CD14-positive monocyte (primary cell): Measurements from ENCODE around the gene LCLAT1. TPM values are rescaled to one million over a fixed set of nuclear protein-coding genes. Genes with fewer than 3 reads are reported as not detected.

ENCODE experiments used
- DNase-seq, 3 donors: peaks; one replicate each; pipeline ENCODE4 v3.0.0-alpha.2; 2011 to 2022
- H2AFZ ChIP-seq: 2 replicates; pipeline ENCODE4 v1.6.0; 2012; ENCODE audit warnings: mild to moderate bottlenecking, low read depth, low read length, inconsistent platforms; ENCODE audit not compliant: insufficient read depth, poor library complexity, severe bottlenecking
- H3K27ac ChIP-seq, 2 donors: 1 replicate in 1 of 2; 2 replicates in 1 of 2; pipeline ENCODE4 v1.5.1; 2012 to 2013; ENCODE audit warnings: low read length in 2 of 2, control low read depth in 1 of 2, inconsistent platforms in 1 of 2, low read depth in 1 of 2, mild to moderate bottlenecking in 1 of 2
- H3K27me3 ChIP-seq, 2 donors: one replicate each; pipeline versions ENCODE4 v1.6.0 to v1.6.1; 2011 to 2013; ENCODE audit warnings: low read length in 2 of 2; ENCODE audit not compliant: control insufficient read depth in 2 of 2, insufficient read depth in 2 of 2
- H3K36me3 ChIP-seq, 2 donors: replicated peaks in 1 of 2; 1 replicate in 1 of 2; 2 replicates in 1 of 2; pipeline versions ENCODE4 v1.5.1 to v1.6.1; 2012 to 2013; ENCODE audit warnings: low read length in 2 of 2, control low read depth in 1 of 2, inconsistent platforms in 1 of 2, mild to moderate bottlenecking in 1 of 2; ENCODE audit not compliant: insufficient read depth in 2 of 2, control insufficient read depth in 1 of 2
- H3K4me1 ChIP-seq, 2 donors: 1 replicate in 1 of 2; 2 replicates in 1 of 2; pipeline versions ENCODE4 v1.5.1 to v1.6.1; 2012 to 2013; ENCODE audit warnings: low read length in 2 of 2, control low read depth in 1 of 2, inconsistent platforms in 1 of 2, mild to moderate bottlenecking in 1 of 2, moderate library complexity in 1 of 2; ENCODE audit not compliant: insufficient read depth in 2 of 2, control insufficient read depth in 1 of 2
- H3K4me2 ChIP-seq: replicated peaks from 2 replicates; pipeline ENCODE3; 2012; ENCODE audit warnings: low read length, moderate library complexity, mild to moderate bottlenecking; ENCODE audit not compliant: poor library complexity, severe bottlenecking; ENCODE audit errors: extremely low read depth
- H3K4me3 ChIP-seq, 3 experiments: fragments of 200-600 bp in 1 of 3; sonication (generic) in 1 of 3; replicated peaks in 1 of 3; 1 replicate in 2 of 3; 2 replicates in 1 of 3; pipeline ENCODE4 v1.5.1; 2011 to 2013; ENCODE audit warnings: low read length in 3 of 3, mild to moderate bottlenecking in 3 of 3, control low read depth in 2 of 3, low read depth in 2 of 3, inconsistent platforms in 1 of 3, moderate library complexity in 1 of 3
- H3K79me2 ChIP-seq: 2 replicates; pipeline ENCODE4 v1.6.0; 2012; ENCODE audit warnings: mild to moderate bottlenecking, control low read depth, inconsistent platforms, low read length, moderate library complexity; ENCODE audit not compliant: insufficient read depth
- H3K9ac ChIP-seq: 2 replicates; pipeline ENCODE4 v1.6.0; 2017; ENCODE audit warnings: low read length, mild to moderate bottlenecking; ENCODE audit not compliant: insufficient read depth, poor library complexity, severe bottlenecking
- H3K9me3 ChIP-seq, 2 donors: replicated peaks in 1 of 2; 1 replicate in 1 of 2; 2 replicates in 1 of 2; pipeline versions ENCODE4 v1.5.1 to v1.6.1; 2012 to 2013; ENCODE audit warnings: low read length in 2 of 2, control low read depth in 1 of 2; ENCODE audit not compliant: control insufficient read depth in 1 of 2, insufficient read depth in 1 of 2
- H4K20me1 ChIP-seq: 2 replicates; pipeline ENCODE4 v1.6.0; 2012; ENCODE audit warnings: mild to moderate bottlenecking, low read length, control low read depth, moderate library complexity; ENCODE audit not compliant: insufficient read depth
- H3K27ac Mint-ChIP-seq, 7 donors: one replicate each; pipeline ENCODE4 v1.8.0; 2020; ENCODE audit warnings: mild to moderate bottlenecking in 7 of 7, mixed read lengths in 7 of 7, moderate library complexity in 6 of 7, inconsistent platforms in 2 of 7
- H3K27me3 Mint-ChIP-seq, 3 donors: one replicate each; pipeline ENCODE4 v1.8.0; 2021 to 2022; ENCODE audit warnings: low read depth in 3 of 3, mild to moderate bottlenecking in 3 of 3, mixed read lengths in 3 of 3, moderate library complexity in 3 of 3, inconsistent platforms in 1 of 3
- H3K36me3 Mint-ChIP-seq, 2 donors: one replicate each; pipeline ENCODE4 v1.8.0; 2020; ENCODE audit warnings: mixed read lengths in 2 of 2, inconsistent platforms in 1 of 2, mild to moderate bottlenecking in 1 of 2
- H3K4me1 Mint-ChIP-seq: one replicate; pipeline ENCODE4 v1.8.0; 2020; ENCODE audit warnings: mild to moderate bottlenecking, mixed read lengths
- H3K4me3 Mint-ChIP-seq, 2 donors: one replicate each; pipeline ENCODE4 v1.8.0; 2020; ENCODE audit warnings: mild to moderate bottlenecking in 2 of 2, mixed read lengths in 2 of 2, moderate library complexity in 1 of 2
- H3K9me3 Mint-ChIP-seq, 7 donors: one replicate each; pipeline ENCODE4 v1.8.0; 2020 to 2022; ENCODE audit warnings: mixed read lengths in 7 of 7, mild to moderate bottlenecking in 6 of 7, moderate library complexity in 6 of 7, inconsistent platforms in 2 of 7
- CTCF ChIP-seq: fragments of 200-600 bp; IDR thresholded peaks from one replicate; pipeline ENCODE4 v1.8.0; 2022; ENCODE audit warnings: antibody characterized with exemption, mild to moderate bottlenecking
- WGBS: methylation state at CpG from one replicate; pipeline ENCODE4 v1.1.5; 2013; ENCODE audit warnings: missing lambda C conversion rate; ENCODE audit not compliant: insufficient coverage; 5-methylcytosine and 5-hydroxymethylcytosine counted together
- intact Hi-C, 2 donors: fragments of 100-400 bp; cut with micrococcal nuclease; formaldehyde crosslinking; loops; one replicate each; pipeline versions ENCODE4 v1.15.0 to v1.15.1; 2023
- polyA plus RNA-seq, 3 donors: library from polyadenylated mRNA; depleted of rRNA in 1 of 3; unstranded in 2 of 3; stranded (reverse) in 1 of 3; fragments of 300-500 nt in 2 of 3; fragments of >200 nt in 1 of 3; fragmentation: Illumina TruSeq in 2 of 3; gene quantifications; 1 replicate in 2 of 3; 2 replicates in 1 of 3; pipeline ENCODE4 v1.2.3, GENCODE V29; 2012 to 2021

Gene LCLAT1
- polyA plus RNA-seq, 3 donors, result 1.2 to 5.7 (median 1.3) TPM

DNA sequence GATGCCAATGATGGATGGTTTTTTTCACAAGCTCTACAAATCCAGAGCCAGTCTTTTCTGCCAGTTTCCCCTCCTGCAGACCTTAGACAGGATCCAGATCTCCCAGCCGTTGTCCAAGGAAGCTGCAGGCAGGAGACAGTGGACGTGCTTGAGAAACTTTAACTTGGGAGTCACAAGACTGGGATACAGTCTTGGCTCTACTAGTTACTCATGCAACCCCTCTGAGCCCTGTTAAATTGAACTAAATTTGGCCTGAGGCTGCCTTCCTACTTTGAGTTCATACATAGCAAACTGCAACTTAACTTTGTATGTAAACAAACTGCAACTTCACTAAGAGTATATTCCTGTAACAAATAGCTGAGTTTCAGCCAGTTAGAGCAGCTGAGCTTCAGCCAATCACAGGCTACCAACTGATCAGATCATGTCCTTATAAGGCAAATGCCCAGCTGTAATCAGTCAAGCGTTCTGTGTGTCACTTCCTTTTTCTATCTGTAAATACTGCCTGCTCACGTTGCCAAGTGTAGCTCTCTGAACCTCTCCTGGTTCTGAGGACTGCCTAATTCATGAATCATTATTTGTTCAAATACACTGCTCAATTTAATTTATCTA lies 219.3 kb downstream of the LCLAT1 start:
- Histone ChIP-seq H3K9ac (no peak overlapping the region), H3K79me2 (no peaks in the 10 kb centered on the region), H3K4me2 (no peak overlapping the region), H3K27ac (no peak overlapping the region), H3K4me1 (no peaks in the 10 kb centered on the region), H3K27me3 (peaks cover 0 to 2% of the 10 kb centered on the region in 2 donors), H3K36me3 (no peaks in the 10 kb centered on the region), H4K20me1 (no peaks in the 10 kb centered on the region), H2AFZ (no peak overlapping the region), H3K9me3 (peaks cover 5 to 22% of the 10 kb centered on the region in 2 donors), H3K4me3 (no peak overlapping the region)
- peak in 1 of 3 donors; percentile 10 for DNase-seq
- intact Hi-C loops, result no loop called here
- WGBS, result 63% methylated on average over 4 of the region's 4 CpGs
- Mint-ChIP-seq H3K27ac (peak overlapping the region in 1 of 7 donors; percentile 52), H3K27me3 (no peaks in the 10 kb centered on the region), H3K36me3 (no peaks in the 10 kb centered on the region), H3K4me1 (no peaks in the 10 kb centered on the region), H3K4me3 (no peak overlapping the region), H3K9me3 (peaks cover 13 to 29% (median 18%) of the 10 kb centered on the region in 7 donors)
- TF ChIP-seq CTCF, result no peak

- TF ChIP-seq CTCF, result no peak
- no peak overlapping the region for H3K4me2 ChIP-seq
- H3K9me3 ChIP-seq, result peaks cover 5 to 27% of the 10 kb centered on the region in 2 donors
- no peak overlapping the region for H2AFZ ChIP-seq
- H3K4me3 Mint-ChIP-seq, result no peak overlapping the region
- no peak overlapping the region for H3K27ac ChIP-seq
- no peaks in the 10 kb centered on the region for H4K20me1 ChIP-seq
- no peaks in the 10 kb centered on the region for H3K4me1 ChIP-seq
- H3K27me3 ChIP-seq, result peaks cover 0 to 2% of the 10 kb centered on the region in 2 donors
- no peak overlapping the region for H3K27ac Mint-ChIP-seq
- WGBS, result no CpG with 5 or more reads among the region's 2 CpGs
- H3K9me3 Mint-ChIP-seq, result peaks cover 13 to 38% (median 21%) of the 10 kb centered on the region in 7 donors
- H3K27me3 Mint-ChIP-seq, result peaks cover 4 to 10% (median 4%) of the 10 kb centered on the region in 3 donors
- no peak overlapping the region for H3K9ac ChIP-seq
- no peak overlapping the region for H3K4me3 ChIP-seq
- no peaks in the 10 kb centered on the region for H3K4me1 Mint-ChIP-seq
- DNase-seq, result no peak
- no peaks in the 10 kb centered on the region for H3K79me2 ChIP-seq
- intact Hi-C loops, result no loop called here
- no peaks in the 10 kb centered on the region for H3K36me3 Mint-ChIP-seq
- no peaks in the 10 kb centered on the region for H3K36me3 ChIP-seq
Observed at GRCh38 chr2:30670453-30670852, 223.4 kb downstream of the LCLAT1 start.
